GM18511 (cell line): ENCODE measurements around the gene ATP1A2.

Experiments used
- ATAC-seq: cut with Tn5 transposase; IDR thresholded peaks from one replicate; pipeline ENCODE4 v1.9.1; 2021; ENCODE audit warnings: mild to moderate bottlenecking, moderate library complexity; ENCODE audit not compliant: unreplicated experiment

Gene ATP1A2

DNA sequence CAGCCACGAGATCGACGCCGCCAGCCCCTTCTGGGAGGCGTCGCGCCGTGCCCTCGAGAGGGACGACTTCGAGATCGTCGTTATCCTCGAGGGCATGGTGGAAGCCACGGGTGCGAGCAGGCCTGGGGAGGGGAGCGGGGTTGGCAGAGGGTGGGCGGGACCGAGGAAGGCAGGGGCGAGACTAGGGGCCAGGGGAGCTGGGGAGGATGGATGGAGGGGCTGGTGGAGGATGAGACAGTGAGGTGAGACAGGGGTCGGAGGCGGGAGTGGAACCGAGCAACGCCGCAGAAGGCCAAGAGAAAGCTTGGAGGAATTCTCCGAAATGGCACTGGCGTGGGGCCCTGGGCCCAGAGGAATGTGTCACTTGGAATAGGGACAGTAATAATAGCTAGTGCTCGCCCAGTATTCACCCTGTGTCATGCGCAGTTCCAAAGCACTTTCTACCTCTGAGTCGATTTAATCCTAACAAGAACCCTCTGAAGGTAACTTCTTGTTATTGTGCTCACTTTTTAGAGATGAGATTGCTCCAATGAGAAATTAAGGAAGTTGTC, 30.7 kb upstream of the ATP1A2 start:
- no peak for ATAC-seq

DNA sequence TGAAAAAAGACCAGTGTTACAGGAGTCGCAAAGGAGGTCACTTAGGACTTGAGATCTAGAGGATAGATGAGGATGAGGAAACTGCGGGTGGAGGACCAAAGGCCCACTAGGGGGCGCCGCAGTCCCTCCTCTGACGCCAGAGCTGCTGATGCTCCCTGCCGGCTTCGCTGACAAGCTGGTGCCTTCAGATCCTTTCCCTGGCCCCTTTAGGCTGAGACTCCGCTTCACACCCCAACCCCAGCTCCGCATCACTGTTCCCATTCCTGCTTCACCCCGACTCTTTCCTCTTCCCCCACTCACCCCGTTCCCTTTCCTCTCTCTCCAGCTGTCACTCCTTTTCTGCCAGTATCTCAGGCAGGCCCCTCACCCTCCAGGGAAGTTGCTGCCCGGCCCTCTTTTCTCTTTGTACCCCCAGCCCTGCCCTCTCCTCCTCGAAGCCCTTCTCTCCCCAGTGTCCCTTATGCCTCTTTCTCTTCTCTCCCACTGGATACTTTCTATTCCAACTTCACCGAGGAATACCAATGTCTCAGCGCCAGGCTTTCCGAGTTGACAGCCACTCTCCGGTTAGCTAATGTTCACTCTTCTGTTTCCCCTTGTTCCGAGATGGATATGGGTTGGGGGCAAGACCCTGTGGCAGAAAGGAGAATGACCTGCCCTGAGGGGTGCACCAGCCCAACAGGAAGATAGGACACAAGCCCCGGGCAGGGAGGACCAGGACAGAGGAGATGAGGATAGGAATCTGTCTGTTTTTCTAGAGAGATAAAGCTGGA, 29.7 kb upstream of the ATP1A2 start:
- ATAC-seq: no peak

DNA sequence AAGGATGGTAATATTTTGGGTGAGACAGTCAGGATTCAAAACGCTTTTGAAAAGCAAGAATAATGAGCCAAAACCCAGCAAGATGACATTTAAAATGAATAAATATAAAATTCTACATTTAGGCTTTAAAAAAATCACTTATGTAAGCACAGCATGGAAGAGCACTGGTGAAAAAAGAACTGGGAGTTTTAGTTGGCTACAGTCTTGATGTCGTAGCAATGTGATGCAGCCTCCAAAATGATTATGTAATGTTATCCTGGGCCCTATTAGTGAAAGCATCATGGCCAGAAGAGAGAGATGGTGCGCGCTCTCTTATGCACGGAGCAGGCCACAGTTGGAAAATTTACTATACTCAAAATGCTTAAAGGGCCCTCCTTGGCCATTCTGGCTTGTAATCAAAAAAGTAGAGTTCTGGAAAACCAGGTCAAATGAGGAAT, 29.1 kb upstream of the ATP1A2 start:
- no peak for ATAC-seq

DNA sequence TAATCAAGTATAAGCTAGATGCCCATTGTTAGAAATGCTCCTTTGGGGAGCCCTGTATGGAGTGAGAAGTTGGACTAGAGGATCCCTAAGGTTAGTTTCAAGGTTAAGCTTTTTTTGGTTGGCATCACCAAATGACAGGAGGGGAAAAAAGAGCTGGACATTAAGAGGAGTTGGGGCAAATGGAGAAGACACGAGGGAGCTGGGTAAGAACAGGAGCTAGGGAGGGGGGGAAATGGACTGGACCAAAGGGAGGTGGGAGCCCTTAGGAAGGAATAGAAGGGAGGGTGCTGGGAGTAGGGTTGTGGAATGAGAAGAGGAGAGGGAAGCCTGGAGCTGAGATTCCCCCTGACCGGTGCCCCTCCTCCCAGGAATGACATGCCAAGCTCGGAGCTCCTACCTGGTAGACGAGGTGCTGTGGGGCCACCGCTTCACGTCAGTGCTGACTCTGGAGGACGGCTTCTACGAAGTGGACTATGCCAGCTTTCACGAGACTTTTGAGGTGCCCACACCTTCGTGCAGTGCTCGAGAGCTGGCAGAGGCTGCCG, 28.4 kb upstream of the ATP1A2 start:
- ATAC-seq: no peak

DNA sequence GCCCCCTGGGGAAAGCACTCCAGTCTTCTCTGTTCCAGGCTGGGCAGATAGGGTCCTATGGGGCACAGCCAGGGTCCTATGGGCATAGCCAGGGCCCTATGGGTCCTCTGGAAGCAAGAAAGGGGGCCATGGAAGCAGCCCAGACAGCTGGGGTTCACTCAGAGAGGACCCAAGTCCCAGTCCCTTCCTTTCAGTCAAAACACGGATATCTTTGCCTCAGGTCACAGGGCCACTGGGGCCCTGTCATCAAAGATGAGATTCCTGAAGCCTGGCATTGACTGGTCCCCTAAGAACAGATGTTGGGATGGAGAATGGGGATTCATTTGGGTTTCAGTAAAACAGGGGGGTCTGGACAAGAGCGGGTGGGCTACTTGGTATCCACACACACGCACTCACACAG, 25.7 kb upstream of the ATP1A2 start:
- no peak for ATAC-seq

DNA sequence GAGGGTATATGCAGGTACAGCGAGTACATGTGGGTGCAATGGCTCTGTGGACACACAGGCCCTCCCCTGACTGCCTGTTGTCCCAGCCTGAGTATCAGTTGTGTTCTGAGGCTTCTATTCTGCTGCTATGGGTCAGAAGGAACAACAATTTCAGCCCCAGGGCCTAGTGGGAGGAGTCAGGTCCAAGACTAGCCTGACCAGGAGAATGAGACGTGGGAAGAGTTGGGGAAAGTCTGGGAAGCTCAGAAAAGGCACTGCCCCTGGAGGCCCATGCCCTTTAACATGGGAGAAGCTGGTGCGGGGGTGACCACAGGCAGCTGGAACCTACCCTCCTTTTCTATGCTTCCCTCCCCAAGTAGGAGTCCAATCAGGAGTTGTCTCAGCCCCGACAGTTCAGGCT, 24.8 kb upstream of the ATP1A2 start:
- no peak for ATAC-seq

DNA sequence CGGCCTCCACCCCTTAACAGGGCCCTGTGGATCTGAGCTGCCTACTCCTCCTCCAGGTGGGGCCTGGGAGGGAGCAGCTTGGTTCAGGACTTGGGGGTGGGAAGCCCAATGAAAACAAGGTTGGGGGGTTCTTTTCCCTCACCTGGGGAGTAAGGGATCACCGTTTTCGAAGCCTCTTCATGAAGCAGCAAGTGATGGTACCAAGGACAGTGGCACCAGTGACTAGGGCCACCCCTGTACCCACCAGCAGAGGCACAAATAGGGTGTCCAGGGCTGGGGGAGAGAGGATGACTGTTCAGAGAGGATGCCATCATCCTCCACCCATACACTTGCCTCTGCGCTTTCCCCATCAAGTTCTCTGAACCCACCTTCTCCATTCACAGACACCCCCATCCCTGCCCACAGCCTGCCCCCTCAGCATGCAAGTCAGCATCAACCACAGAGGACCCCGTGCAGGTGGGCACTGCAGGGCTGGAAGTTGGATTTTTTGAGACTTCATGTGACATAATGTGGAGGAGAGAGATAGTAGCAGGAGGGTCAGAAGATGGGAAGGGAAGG, 23.8 kb upstream of the ATP1A2 start:
- no peak for ATAC-seq

DNA sequence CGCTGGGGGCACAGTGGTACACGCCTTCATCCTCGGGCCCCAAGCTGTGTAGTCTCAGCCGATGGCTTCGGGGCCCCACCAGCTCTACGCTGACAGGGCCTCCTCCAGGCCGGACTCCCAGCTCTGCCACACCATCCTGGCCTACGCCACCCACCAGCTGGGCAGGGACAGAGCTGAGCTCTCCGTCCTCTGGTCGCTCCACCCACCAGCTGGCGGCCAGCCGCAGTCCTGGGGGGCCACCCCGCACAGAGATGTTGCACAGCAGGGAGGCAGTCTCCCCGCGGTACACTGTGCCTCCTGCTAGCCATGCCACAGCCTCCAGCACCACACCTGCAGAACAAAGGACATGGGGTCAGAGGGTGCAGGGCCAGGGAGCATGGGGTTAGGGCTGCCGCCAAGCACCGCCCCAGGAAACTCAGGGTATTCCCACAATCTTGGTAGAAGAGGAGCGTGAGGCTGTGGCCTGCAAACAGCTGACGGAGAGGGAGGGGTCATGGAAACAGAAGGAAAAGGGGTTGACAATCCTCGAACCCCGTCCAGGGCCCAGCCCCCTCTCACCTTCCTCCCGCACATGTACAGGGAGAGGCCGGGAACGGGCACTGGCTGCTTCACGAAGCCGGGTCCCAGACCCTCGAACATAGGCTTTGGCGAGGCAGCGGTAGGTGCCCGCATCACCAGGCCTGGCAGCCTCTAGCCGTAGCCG, 23.0 kb upstream of the ATP1A2 start:
- no peak for ATAC-seq

DNA sequence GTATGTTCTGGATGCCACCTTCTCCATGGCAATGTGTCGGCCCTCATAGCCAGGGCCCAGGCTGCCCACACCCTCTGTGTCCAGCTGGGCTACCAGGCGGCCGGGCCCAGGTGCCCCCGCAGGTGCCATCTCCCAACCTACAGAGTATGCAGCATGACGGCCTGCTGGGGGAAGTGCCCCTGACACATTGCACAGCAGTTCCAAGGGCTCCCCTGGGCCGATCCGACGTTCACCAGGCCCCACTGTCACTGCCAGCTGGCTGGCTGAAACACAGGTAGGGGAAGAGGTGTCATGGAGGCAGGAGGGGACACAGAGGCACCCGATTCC, 22.5 kb upstream of the ATP1A2 start:
- ATAC-seq: no peak

DNA sequence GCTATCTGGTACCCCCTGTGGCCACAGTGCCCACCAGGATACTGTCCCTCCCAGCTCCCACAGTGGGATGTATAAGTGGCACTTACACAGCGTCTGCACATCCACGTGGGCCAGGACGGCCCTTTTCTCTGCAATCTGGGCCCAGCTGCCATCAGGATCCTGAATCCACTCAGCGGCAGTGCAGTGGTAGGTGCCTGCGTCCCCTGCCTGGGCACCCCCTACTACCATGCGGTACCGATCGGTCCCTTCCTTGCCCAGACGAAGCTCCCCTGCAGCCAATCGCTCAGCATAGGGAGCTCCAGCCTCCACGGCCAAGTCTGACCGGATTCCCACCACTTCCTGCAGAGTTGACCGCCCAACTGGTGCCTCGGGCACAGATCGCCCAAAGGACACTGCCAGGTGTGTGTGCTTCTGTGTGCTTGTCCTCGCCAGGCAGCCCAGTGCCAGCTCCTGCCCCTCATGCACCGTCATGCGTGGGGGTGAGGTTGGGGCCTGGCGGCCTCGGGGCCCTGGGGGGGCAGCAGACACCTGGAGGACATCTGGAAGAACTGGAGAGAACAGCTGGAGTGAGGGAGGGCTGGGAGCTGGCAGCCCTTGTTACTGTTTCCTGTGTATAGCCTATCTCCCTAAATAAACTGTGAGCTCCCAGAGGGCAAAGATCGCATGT, 21.8 kb upstream of the ATP1A2 start:
- ATAC-seq: no peak

DNA sequence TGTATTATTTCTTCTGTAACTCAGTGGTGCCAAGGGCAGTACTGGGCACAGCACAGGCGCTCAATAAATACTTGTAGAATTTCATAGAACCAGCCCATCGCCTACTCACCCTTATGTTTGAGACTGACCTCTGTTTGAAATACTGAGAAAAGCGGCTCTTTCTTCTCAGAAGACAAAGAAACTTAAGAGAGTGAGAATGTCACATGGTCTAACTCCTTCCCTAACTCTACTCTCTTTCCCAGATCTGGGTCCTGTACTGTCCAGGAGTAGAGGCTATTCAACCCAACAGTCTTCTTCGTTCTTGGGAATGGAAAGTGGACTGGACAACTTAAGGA, 21.3 kb upstream of the ATP1A2 start:
- no peak for ATAC-seq

DNA sequence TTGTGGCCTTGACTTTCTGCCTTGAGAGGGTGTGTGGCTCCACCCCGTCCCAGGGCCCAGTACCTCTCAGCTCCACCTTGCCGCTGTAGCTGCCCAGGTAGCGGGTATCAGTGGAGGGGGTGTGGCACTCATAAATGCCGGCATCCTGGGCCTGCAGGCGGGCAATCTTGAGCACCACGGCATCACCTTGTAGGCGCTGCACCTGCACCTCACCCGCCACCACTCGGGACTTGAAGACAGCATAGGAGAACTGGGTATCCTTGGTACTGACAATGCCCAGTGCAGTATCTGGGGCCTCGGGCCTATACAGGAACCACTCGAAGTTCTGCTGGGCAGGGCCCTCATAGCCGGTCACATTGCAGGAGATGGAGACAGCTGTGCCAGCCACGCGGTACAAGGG, 20.8 kb upstream of the ATP1A2 start:
- ATAC-seq: no peak

DNA sequence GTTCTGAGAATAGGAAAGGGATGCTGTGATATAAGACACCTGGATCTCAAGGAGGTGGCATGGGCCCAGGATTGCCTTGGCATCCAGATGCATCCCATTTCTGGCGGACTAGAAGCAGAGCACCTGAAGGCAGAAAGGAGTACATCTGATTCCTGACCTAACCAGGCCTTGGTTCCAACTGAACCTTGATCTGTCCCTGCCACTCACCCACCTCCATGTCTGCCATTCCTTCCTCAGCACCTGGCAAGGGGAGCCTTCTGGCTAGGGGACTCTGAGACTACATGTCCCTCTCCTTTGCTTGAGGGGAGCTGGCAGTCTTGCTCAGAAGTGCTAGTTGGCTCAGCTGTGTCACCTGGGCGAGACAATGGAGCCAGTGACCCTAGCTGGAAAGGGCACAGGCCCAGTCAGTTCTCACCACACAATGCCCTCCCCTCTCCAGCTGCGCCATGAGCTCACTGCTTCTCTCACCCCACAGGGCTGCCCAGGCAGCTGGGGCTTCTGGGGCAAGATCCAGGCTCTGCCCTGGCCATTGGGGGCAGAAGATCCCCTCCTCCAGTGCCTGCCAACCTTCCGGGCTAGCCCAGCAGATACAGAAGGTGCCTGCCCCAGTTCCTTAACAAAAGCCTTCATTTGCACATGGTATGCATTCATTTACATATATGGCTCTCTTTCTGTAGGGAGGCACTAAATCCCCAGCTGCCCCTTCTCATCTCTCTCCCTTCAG, 20.0 kb upstream of the ATP1A2 start:
- no peak for ATAC-seq

DNA sequence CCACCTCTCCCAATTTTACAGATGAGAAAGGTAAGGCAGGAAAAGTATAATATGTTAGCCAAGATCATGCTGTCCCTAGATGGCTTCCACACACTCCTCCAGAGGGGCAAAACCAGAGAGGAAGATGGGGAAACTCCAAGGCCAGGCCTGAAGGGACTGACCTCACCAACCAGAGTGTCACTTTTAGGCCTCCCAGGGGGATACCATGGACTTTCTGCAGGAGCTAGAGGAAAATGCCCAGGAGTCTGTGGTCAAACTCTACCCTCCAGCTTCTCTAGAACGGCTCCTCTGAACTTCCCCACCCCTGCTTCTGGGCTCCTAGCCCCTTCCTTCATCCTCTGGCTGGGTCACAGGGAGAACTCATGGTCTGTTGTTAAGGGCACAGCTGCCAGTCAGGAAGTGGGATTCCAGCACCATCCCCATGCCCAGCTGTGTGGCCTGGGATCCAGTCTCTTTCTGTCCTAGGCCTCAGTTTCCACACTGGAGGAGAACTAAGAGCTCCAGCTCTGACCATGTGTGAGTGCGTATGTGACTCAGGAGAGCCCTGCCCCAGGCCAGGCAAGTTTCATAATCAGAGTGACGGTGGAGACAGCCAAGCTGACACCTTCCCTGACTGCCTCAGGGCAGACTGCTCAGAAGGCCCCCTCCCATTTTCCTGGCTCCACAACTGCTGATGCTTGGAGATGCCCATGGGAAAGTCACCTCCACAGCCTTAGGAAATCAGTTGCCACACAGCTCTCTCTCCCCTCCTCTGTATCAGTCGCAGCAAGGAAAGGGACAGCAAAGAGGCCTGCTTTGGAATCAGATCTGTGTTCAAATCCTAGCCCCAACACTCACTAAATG, 19.1 kb upstream of the ATP1A2 start:
- ATAC-seq: no peak

DNA sequence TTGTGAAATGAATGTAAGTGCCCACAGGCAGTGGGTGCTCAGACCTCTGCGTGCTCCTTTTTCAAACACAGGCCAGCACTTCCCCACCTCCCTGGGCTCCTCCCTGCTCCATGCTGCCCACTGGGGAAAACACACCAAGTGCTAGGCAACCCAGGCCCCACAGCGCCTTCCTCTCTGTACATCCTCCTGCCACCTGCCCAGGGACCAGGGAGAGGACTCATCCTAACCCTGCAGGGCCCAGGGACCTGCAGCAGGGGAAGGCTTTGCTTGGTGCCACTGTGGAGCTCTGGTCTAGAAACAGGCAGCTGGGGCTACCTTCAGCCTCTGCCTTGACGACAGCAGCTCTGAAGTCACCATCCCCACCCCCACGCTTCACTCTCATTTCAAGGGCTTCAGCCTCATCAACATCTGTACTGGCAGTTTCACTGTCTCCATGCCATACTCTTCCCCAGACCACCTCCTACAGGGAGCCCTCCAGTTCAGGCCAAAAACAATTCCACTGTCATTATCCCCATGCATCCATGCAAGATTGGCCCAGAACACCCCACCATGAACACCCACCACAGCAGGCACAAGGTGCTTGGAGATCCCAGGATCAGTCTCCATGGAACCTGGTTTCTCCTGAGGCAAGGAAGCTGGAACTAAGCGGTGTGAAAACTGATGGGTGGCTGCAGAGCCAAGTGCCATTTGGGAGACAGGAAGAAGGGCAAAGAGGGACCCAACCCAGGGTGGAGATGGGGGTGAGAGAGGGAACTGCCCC, 18.2 kb upstream of the ATP1A2 start:
- no peak for ATAC-seq

DNA sequence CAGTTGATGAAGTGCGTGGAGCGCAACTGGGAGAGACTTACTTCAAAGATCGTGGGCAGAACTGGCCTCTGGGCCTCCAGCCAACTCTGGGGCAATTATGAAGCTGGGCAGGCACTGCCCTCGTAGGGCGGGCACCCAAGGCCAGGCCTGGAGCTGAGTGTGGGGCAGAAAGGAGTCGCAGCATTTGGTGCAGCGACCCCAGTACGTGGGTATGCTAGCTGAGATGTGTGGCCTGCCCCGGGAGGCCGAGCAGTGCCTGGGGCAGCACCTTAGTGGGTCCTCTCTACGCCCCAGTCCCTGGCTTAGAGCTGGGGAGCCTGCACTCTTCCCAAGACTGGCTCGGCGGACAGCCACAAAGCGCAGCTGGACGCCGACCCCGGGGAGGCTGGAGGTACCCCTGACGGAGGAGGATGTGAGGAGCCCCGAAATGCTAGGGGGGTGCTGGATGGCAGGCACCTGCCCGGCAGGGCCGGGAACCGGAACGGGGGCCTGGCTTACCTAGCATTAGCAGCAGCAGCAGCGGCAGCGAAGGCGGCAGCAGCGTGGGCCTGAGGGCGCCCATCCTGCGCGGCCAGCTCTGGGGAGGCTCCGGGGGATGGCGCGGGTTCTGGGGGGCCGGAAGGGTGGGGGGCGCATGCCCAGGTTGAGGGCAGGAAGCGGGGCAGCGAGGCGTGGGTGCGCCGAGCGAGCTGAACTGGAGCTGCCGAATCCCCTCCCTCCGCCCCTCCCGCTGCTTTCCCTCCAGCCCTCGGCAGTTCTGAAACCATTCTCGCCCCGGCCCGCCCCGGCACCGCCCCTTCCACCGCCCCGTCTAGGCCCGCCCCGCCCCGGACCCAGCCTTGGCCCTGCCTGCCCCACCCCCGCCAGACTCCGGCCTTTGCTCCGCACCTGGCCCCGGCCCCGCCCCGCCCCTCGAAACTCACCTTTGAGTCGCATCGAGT, 17.4 kb upstream of the ATP1A2 start, which contains the start of gene IGSF8:
Gene IGSF8 (minus strand): TSS at position 709 of the 941 bp plus-strand sequence. CDS start 147 bp downstream, at position 562.
- ATAC-seq: peak; percentile 57

DNA sequence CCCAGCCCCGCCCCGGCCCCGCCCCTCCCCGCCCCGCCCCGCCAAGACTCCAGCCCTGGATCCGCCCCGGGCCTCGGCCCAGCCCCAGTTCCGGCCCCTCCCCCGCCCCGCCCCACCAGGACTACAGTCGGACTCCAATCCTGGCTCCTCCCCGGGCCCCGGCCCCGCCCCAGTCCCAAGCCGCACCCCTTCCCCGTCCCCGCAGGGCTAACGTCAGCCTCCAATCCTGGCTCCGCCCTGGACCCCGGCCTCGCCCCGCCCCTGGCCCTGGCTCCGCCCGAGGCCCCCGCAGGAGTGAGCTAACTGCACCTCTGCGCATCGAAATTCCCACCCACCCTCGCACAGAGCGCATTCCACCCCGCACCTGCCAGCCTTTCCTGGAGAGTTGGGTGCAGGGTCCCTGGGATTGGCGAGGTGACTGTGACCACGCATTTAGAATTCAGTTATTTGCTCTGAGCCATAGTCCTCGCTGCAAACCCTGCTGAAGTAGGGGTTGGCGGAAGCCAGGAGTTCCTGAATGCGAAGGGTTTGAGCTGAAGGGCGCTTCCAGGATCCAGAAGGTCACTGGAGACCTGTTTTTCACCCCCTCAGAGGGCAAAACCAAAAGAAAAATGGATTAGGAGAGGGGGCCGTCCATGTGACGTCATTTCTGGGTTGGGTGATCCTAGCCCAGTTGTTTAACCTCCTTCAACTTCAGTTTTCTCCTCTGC, 16.6 kb upstream of the ATP1A2 start:
- ATAC-seq: peak; percentile 76
